T47D (cell line): ENCODE data around the gene PDIA5.

ENCODE experiments used
- DNase-seq, 2 experiments: peaks; one replicate each; pipeline versions ENCODE4 v3.0.0 to v3.0.0-alpha.2; 2011 to 2012; ENCODE audit warnings: low read depth in 1 of 2, low spot score in 1 of 2
- JUND ChIP-seq: IDR thresholded peaks from 2 replicates; pipeline ENCODE4 v1.6.1; 2012; ENCODE audit warnings: low read depth
- in situ Hi-C: cut with HindIII; loops from 2 replicates; pipeline ENCODE4 v1.10.0; 2016; ENCODE audit warnings: low sequenced_read_pairs, low pct_unique_long_range_greater_than_20kb

The PDIA5 gene

GRCh38 chr3:123157209-123157597 lies 90.4 kb downstream of the PDIA5 start:
- in situ Hi-C loops: no loop called here
- DNase-seq: peak in 1 of 2 experiments; percentile 37
- TF ChIP-seq JUND: no peak

DNA sequence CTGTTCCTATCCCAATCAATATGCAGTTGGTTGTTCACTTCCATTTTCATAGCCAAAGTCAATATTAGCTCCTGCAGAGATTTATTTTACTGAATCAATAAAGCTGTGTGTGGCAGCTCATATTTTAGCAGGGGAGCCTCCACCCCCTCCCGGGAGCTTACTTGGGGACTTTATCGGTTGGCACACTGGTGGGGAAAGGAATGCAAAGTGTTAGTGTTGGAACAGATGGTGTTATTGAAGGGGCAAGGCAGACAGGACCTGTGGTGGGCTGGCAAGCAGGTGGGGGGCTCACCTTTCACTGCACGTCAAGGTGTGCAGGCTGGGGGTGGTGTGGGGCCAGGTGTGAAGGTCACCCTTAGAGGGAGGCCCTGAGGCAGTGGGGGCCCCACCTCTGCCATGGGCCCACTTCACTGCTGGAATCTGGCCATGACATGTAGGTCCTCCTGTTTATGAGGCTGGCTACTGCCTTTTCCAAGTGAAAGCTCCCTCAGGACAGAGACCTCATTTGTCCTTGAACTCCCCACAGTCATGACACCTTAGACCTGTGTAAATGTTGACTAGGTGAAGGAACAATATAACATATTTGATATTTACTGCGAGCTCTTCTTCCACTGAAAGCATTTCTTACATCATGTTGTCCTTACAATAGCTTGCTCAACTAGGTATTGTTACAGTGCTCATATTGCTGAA lies 90.9 kb downstream of the PDIA5 start:
- in situ Hi-C loops: no loop called here
- peak; percentile 28 to 59 for DNase-seq
- TF ChIP-seq JUND: no peak

- TF ChIP-seq JUND: no peak
- no peak for DNase-seq
- in situ Hi-C loops: no loop called here
Measured at GRCh38 chr3:123158330-123158729, 91.5 kb downstream of the PDIA5 start.

DNA sequence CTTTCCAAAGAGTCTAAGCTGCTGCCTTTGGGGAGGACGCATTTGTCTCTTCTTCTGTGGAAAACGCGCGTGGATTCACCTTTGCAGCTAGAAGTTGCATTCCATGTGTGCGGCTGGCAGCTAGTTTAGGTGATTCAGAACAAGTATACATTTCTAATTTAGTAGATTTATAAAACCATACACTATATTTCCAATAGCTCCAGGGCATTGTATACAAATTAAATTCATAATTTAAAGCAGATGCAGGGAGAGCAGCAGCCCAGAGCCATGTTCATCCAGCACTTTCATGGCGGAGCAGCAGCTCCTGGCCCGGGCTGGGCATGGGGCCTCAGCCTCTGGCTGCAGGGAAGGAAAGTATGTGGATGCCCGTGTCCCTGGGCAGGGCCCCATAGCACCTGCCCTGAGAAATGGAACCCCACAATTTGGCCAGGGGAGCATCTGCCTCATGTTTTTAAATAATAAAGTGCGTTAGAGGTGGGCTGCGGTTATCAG lies 92.1 kb downstream of the PDIA5 start:
- no peak for DNase-seq
- in situ Hi-C loops: no loop called here
- no peak for TF ChIP-seq JUND

DNA sequence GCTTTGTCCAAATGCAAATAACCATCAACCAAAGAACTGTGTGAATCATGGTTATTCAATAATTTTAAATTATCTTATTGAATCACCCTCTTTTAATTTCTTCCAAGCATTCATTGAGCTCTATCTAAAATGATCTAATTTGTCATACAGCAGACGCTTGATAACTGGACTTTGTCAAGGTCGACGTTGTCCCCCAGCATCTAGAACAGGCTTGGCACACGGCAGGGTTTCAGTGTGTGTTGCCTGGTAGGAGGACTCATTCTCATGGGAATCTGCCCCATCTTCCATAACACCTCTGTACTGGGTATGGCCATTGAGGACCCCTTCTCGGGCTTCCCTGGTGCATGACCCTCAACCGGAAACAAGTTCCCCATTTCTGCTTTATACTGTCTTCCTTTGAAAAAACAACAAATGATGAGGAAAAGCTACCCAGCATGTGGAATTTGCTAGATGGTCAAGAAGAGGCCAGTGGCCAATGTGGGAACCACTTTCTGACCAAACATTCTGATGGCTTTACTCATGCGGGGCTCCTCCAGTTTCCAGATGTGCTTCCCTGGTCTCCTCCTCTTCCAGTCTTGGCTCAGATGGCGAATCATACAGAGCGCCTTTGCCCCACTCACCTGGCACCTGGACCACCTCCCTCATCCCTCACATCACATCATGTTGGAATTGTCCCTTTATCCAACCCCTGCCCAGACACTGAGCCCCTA lies 93.3 kb downstream of the PDIA5 start:
- DNase-seq: no peak
- TF ChIP-seq JUND: no peak
- in situ Hi-C loops: no loop called here

- no peak for DNase-seq
- no peak for TF ChIP-seq JUND
- in situ Hi-C loops: no loop called here
Measured at GRCh38 chr3:123161167-123161566, 94.3 kb downstream of the PDIA5 start.

DNA sequence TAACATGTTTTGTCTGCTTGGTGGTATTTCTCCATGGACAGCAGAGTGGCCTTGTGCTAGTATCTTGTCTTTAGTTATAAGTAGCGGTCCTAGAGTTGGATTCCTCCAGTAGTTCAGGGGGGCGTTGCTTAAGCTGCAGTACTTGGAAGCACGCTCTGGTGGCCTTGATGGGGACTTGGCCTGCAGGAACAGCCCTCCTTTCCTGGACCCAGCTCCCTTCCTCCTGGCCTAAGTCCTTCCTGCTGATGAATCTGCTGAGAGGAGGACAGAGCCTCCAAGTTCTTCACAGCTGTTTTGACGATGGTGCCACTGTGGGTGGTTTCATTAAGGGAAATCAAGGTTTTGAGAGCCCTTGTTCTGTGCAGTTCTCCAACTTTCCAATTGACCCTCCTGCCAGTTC lies 96.3 kb downstream of the PDIA5 start:
- in situ Hi-C loops: no loop called here
- no peak for DNase-seq
- no peak for TF ChIP-seq JUND

DNA sequence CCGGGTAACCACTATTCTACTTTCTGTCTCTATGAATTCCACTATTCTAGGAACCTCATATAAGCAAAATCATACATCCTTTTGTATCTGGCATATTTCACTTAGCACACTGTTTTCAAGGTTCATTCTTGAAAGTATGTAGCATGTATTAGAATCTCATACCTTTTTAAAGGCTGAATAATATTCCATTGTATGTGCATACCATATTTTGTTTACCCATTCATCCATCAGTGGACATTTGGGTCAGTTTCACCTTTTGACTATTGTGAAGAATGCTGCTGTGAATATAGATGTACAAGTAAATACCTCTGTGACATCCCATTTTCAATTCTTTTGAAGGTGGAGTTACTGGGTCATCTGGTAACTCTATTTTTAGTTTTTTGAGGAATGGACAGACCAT lies 98.3 kb downstream of the PDIA5 start:
- DNase-seq: no peak
- no peak for TF ChIP-seq JUND
- in situ Hi-C loops: no loop called here

GRCh38 chr3:123167686-123168085 lies 100.9 kb downstream of the PDIA5 start:
- no peak for TF ChIP-seq JUND
- DNase-seq: no peak
- in situ Hi-C loops: no loop called here

DNA sequence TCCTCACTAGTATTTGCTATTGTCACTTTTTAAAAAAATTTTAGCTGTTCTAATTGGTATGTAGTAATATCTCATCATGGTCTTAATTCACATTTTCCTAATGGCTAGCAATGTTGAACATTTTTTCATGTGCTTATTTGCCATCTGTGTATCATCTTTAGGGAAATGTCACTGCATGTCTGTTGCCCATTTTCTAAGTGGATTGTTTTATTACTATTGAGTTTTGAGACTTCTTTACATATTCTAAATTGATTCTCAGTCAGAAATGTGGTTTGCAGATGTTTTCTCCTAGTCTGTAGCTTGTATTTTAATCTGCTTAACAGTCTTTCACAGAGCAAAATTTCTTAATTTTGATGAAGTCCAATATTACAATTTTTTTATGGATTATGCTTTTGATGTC lies 101.3 kb downstream of the PDIA5 start:
- DNase-seq: no peak
- in situ Hi-C loops: no loop called here
- no peak for TF ChIP-seq JUND

GRCh38 chr3:123168605-123169004 lies 101.8 kb downstream of the PDIA5 start:
- TF ChIP-seq JUND: no peak
- DNase-seq: no peak
- in situ Hi-C loops: no loop called here

DNA sequence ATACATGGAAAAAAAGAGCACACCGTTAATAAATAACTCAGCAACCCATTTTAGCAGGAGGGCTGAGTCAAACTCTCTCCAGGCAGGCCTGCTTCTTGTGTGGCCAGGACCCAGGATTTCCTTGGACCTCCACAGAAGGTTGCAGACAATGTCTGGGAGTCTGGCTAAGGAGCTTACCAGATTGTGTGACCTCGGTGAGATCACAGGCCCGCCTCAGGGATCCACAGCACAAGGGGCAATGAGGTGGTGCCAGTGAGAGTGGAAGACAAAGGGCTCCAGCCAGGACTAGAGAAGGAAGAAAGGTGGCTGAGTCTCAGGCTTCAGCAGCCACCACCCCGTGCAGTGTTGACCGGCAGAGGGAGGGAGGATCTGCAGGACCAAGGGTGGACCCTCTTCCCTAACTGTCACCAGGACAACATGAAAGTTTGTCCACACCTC lies 102.7 kb downstream of the PDIA5 start:
- DNase-seq: no peak
- in situ Hi-C loops: no loop called here
- no peak for TF ChIP-seq JUND

- in situ Hi-C loops: no loop called here
- TF ChIP-seq JUND: no peak
- DNase-seq: no peak
Measured at GRCh38 chr3:123169930-123170329, 103.1 kb downstream of the PDIA5 start.
